GM21619 (cell line): ENCODE results near the gene ANKRD45.
"Not testable (repeated sequence)": the region's sequence is repeated elsewhere in the genome, so short reads cannot be mapped to it uniquely, and the experiment has no call there.

Experiments
- ATAC-seq: cut with Tn5 transposase; IDR thresholded peaks from one replicate; pipeline ENCODE4 v1.9.1; 2021; ENCODE audit not compliant: unreplicated experiment

The ANKRD45 gene

GRCh38 chr1:173646656-173647055, 23.0 kb downstream of the ANKRD45 start:
- ATAC-seq: no peak

GRCh38 chr1:173642450-173643139, 27.1 kb downstream of the ANKRD45 start:
- ATAC-seq: not testable (repeated sequence)

- ATAC-seq: no peak
Observed at GRCh38 chr1:173639102-173639501, 30.5 kb downstream of the ANKRD45 start.

DNA sequence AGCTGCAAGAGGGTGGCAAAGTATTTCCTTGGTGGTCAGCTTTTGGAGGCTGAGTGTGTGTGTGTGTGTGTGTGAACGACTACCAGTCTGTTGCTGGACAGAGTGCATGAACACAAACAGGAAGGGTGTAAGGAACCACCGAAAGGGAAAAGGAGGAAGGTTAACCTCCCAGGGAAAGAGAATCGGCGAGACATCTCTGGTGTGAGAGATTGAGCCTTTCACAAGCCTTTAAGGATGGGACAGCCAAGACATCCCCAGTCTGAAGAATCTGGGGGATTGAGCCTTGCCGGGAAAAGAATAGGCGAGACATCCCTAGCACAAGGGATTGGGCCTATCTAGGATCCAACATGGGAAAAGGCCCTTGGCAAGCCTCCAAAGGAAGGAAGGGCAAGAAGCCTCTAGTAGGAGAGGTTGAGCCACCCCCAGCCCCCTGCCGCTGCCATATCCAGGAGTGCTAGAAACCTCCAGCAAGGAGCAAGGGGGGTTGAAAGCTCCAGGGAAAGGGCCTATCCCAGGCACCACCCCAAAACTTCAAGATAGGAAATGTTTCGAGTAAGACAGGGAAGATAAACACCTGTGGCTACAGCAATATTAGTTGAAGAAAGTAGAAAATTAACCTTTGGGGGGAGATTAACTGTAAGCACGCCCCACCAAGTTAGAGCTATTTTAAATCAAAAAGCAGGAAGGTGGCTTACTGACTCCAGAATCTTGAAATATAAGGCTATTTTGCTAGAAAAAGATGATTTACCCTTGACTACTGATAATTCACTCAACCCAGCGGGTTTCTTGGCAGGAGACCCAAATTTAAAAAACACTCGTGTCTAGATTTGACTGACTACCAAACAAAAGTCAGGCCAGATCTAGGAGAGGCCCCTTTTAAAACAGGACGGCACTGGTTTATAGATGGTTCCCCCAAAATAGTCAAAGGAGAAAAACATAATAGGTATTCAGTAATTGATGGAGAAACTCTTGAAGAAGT, 31.3 kb downstream of the ANKRD45 start:
- ATAC-seq: no peak

GRCh38 chr1:173637236-173638042, 32.2 kb downstream of the ANKRD45 start:
- ATAC-seq: not testable (repeated sequence)

DNA sequence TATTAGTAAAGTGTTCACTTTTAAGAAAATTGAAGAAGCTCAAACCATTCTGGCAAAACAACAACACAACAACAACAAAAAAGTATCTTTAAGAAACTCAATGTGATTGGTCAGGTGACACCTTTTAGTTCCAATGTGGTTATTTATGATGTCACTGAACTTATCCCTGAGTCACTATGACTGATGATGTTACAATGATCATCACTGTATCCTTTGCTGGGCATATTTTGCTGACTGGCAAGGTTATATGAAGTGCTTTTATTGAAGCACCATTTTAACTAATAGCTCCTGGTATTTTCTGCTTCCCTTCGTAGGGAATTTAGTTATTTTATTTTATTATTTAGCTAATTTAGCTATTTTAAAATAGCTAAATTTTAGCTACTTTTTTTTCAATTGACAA, 34.5 kb downstream of the ANKRD45 start, which contains the start of gene TEX50:
Gene TEX50 (plus strand): TSS at position 223 of the 400 bp plus-strand sequence. CDS start 184 bp downstream, outside the sequence.
- no peak for ATAC-seq

DNA sequence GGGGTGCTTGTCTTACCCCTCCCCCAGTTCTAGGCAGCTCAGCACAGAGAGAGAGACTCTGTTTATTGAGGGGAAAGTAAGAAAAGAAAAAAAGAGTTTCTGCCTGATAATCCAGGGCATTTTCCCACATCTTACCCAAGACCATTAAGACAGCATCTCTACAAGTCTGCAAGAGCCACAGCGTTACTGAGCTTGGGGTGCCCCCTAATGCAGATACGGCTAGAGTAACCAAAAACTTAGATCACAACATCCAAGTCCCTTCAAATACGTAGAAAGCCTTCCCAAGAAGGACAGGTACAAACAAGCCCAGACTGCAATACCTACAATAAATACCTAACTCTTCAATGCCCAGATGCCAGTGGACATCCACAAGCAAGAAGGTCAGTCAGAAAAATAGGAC, 40.8 kb downstream of the ANKRD45 start:
- no peak for ATAC-seq

DNA sequence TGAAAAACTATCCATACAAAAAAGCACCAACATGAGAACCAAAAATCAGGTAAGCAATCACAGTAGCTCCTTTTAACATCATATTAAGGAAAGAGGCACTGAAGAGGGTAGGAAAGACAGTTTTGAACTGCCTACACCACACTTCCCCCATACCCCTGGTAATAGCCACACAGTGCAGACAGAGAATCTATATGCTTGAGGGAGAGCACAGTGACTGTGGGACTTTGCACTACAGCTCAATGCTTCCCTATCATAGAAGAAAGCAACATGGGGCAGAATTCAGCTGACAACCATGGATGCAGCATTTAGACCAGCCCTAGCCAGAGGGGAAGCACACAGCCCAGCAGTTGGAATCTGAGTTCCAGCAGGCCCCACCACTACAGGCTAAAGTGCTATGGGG, 42.4 kb downstream of the ANKRD45 start:
- ATAC-seq: no peak

GRCh38 chr1:173616859-173617258, 52.8 kb downstream of the ANKRD45 start:
- no peak for ATAC-seq

DNA sequence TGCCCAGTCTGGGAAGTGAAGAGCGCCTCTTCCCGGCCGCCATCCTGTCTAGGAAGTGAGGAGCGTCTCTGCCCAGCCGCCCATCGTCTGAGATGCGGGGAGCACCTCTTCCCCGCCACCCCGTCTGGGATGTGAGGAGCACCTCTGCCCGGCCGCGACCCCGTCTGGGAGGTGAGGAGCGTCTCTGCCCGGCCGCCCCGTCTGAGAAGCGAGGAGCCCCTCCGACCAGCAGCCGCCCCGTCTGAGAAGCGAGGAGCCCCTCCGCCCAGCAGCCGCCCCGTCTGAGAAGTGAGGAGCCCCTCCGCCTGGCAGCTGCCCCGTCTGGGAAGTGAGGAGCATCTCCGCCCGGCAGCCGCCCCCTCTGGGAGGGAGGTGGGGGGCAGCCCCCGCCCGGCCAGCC, 56.6 kb downstream of the ANKRD45 start:
- not testable (repeated sequence) for ATAC-seq

DNA sequence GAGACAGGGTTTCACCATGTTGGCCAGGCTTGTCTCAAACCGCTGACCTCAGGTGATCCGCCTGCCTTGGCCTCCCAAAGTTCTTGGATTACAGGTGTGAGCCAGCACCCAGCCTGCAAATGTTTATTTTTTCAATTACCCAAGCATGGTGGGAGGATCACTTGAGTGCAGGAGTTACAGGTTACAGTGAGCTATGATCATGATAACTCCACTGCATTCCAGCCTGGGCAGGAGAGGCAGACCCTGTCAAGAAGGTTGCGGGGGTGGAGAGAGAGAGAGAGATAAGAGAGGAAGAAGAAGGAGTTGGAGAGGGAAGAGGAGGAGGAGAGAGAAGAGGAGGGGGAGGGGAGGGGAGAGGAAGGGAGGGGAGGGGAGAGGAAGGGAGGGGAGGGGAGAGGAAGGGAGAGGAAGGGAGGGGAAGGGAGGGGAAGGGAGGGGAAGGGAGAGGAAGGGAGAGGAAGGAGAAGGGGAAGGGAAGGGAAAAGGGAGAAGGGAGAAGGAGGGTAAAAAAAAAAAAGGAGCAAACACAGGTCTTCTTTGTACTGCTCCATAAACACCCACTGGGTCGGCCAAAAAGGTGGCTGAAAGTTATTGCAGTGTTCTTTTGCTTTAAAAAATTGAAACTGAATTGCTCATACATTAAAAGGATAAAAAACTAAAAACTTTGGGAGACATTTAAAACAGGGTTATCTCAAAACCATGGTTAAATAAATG, 61.0 kb downstream of the ANKRD45 start:
- ATAC-seq: no peak

GRCh38 chr1:173603056-173603591, 66.5 kb downstream of the ANKRD45 start, which contains the start of gene SLC9C2:
TSS of gene SLC9C2 (minus strand) at chr1:173603072. CDS start at chr1:173601776, 1,296 bp downstream.
- ATAC-seq: no peak

DNA sequence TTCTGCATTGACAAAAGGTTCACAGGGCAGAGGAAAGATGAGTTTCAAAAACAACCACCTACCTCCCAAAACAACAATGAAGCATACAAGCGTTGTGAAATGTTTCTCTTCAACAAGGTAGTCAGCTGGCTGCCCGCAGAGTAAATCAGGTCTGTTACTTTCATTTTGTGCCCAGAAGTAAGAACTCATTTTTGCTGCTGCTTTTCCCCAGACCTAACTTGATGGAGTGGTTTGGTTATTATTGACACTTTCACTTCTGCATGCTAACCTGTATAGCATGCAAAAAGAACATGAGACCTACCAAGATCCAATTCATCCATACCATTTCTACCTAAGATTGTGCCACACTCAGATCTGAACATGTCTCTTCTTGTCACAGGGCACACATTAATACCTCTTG, 68.1 kb downstream of the ANKRD45 start:
- no peak for ATAC-seq

- no peak for ATAC-seq
Observed at GRCh38 chr1:173596097-173596825, 73.4 kb downstream of the ANKRD45 start.

DNA sequence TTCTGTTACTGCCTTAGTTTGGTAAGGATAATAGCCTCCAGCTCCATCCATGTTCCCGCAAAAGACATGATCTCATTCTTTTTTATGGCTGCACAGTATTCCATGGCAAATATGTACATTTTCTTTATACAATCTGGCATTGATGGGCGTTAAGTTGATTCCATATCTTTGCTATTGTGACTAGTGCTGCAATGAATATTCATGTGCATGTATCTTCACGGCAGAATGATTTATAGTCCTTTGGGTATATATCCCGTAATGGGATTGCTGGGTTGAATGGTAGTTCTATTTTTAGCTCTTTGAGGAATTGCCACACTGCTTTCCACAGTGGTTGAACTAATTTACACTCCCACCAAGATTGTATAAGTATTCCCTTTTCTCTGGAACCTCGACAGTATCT, 78.5 kb downstream of the ANKRD45 start:
- ATAC-seq: not testable (repeated sequence)

DNA sequence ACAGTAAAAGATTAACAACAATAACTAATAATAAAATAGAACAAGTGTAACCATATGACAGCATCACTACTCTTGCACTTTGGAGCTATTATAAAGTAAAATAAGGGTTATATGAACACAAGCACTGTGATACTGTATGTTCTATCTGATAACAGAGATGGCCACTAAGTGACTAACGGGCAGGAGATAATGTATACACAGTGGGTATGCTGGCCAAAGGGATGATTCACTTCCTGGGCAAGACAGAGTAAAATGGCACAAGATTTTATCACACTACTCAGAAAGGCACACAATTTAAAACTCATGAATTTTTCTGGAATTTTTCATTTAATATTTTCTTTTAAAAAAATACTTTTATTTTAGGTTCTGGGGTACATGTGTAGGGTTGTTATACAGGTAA, 79.1 kb downstream of the ANKRD45 start:
- no peak for ATAC-seq

GRCh38 chr1:173581383-173582079, 88.1 kb downstream of the ANKRD45 start:
- ATAC-seq: no peak

- no peak for ATAC-seq
Observed at GRCh38 chr1:173580658-173581057, 89.0 kb downstream of the ANKRD45 start.

DNA sequence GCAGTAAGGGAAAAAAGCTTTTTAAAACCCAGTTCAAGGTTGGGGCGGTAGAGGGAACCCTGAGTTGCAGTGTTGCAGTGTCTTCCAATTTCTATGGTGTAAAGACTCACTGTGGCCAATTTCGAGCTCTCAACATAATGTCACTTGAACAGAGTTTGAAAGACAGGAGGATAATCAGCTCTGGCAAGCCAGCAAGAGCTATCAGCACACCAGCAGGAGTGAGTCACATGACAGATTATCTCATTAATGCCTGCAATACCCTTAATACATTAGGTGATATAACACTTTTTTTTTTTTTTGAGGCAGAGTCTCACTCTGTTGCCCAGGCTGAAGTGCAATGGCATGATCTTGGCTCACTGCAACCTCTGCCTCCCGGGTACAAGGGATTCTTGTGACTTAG, 89.6 kb downstream of the ANKRD45 start:
- no peak for ATAC-seq
